PFSK-1 (cell line): ENCODE data around the gene ZMYND15.

Experiments used
- FOXP2 ChIP-seq: optimal IDR thresholded peaks from 2 replicates; pipeline ENCODE3; 2011; ENCODE audit warnings: borderline replicate concordance, control low read depth, inconsistent platforms; ENCODE audit not compliant: insufficient read depth; ENCODE audit errors: extremely low read length, extremely low read depth
- POLR2AphosphoS5 ChIP-seq: IDR thresholded peaks from 2 replicates; pipeline ENCODE4 v1.6.1; 2012; ENCODE audit warnings: low read depth, mild to moderate bottlenecking, control low read depth, low read length, moderate library complexity
- REST ChIP-seq, 2 experiments: IDR thresholded peaks; 2 replicates each; pipeline versions ENCODE4 v1.6.1 to v1.8.0; 2011 to 2012; ENCODE audit warnings: low read depth in 2 of 2, low read length in 2 of 2, control low read depth in 1 of 2, inconsistent platforms in 1 of 2, mild to moderate bottlenecking in 1 of 2, moderate library complexity in 1 of 2; ENCODE audit not compliant: insufficient read depth in 1 of 2
- SIN3A ChIP-seq: IDR thresholded peaks from 2 replicates; pipeline ENCODE4 v1.6.1; 2012; ENCODE audit warnings: mild to moderate bottlenecking, low read length, moderate library complexity, borderline replicate concordance; ENCODE audit not compliant: insufficient read depth
- TAF1 ChIP-seq: IDR thresholded peaks from 2 replicates; pipeline ENCODE4 v1.6.1; 2012; ENCODE audit warnings: low read length, control low read depth, borderline replicate concordance; ENCODE audit not compliant: insufficient read depth

- TF ChIP-seq FOXP2: no peak
- no peak for TF ChIP-seq TAF1
- no peak for TF ChIP-seq POLR2AphosphoS5
- TF ChIP-seq SIN3A: no peak
- no peak for TF ChIP-seq REST (IDR thresholded peaks at IDR 0.05; ENCODE audit: insufficient read depth in 1 of 2, low read depth in 2 of 2, low read length in 2 of 2)
These were observed 951 bp downstream of the ZMYND15 start for GRCh38 chr17:4740584-4740983.
